Activated naive CD4-positive, alpha-beta T cell treated with anti-CD3 and anti-CD28 coated beads, Interleukin-2, amount 50 U/mL, for 72 hours (primary cell): ENCODE data around the gene INAVA. TPM values are rescaled to one million over a fixed set of nuclear protein-coding genes. Genes with fewer than 3 reads are reported as not detected.

Experiments used
- ATAC-seq, 2 donors: fragments of 150-1000 bp; cut with Tn5 transposase; 2 replicates each; pipeline ENCODE4 v1.10.0; 2021; ENCODE audit warnings: mild to moderate bottlenecking in 2 of 2, moderate library complexity in 2 of 2
- DNase-seq, 2 donors: peaks; one replicate each; pipeline ENCODE4 v3.0.0; 2021 to 2022; ENCODE audit warnings: low spot score in 2 of 2
- H3K27ac Mint-ChIP-seq, 2 donors: one replicate each; pipeline ENCODE4 v1.8.0; 2022; ENCODE audit warnings: mild to moderate bottlenecking in 2 of 2, mixed read lengths in 2 of 2
- H3K36me3 Mint-ChIP-seq, 2 donors: one replicate each; pipeline ENCODE4 v1.8.0; 2022; ENCODE audit warnings: mixed read lengths in 2 of 2
- H3K9me3 Mint-ChIP-seq, 2 donors: one replicate each; pipeline ENCODE4 v1.8.0; 2022; ENCODE audit warnings: mixed read lengths in 2 of 2
- total RNA-seq, 2 donors: library from RNA; stranded (reverse); gene quantifications; one replicate each; pipeline ENCODE4 v1.2.3, GENCODE V29; 2022

The INAVA gene
- total RNA-seq, 2 donors from 2014 or later: 0.09 to 0.88 TPM

GRCh38 chr1:200890027-200890426 is 4.7 kb upstream of the INAVA start:
- Mint-ChIP-seq H3K9me3 (no peaks in the 10 kb centered on the region), H3K27ac (no peak overlapping the region), H3K36me3 (peaks cover 0 to 4% of the 10 kb centered on the region in 2 donors)
- DNase-seq (no peak), ATAC-seq (no peak)

- Mint-ChIP-seq H3K27ac (no peak overlapping the region), H3K9me3 (no peaks in the 10 kb centered on the region), H3K36me3 (peaks cover 0 to 4% of the 10 kb centered on the region in 2 donors)
- no peak for DNase-seq
- ATAC-seq: no peak
These were observed 3.6 kb upstream of the INAVA start for GRCh38 chr1:200890818-200891773.

GRCh38 chr1:200891774-200892157 is 2.9 kb upstream of the INAVA start:
- Mint-ChIP-seq H3K36me3 (peaks cover 0 to 4% of the 10 kb centered on the region in 2 donors), H3K27ac (no peak overlapping the region), H3K9me3 (no peaks in the 10 kb centered on the region)
- no peak for DNase-seq
- ATAC-seq: no peak

GRCh38 chr1:200892546-200892945 is 2.2 kb upstream of the INAVA start:
- DNase-seq (no peak), ATAC-seq (no peak)
- Mint-ChIP-seq H3K9me3 (no peaks in the 10 kb centered on the region), H3K36me3 (peaks cover 0 to 4% of the 10 kb centered on the region in 2 donors), H3K27ac (no peak overlapping the region)

- DNase-seq (no peak), ATAC-seq (no peak)
- Mint-ChIP-seq H3K9me3 (no peaks in the 10 kb centered on the region), H3K27ac (no peak overlapping the region), H3K36me3 (peaks cover 0 to 4% of the 10 kb centered on the region in 2 donors)
These were observed 1.7 kb upstream of the INAVA start for GRCh38 chr1:200892958-200893357.

GRCh38 chr1:200893411-200893901 is 1.2 kb upstream of the INAVA start:
- ATAC-seq: no peak

GRCh38 chr1:200895443-200895789 is 716 bp downstream of the INAVA start:
- Mint-ChIP-seq H3K27ac (no peak overlapping the region), H3K9me3 (no peaks in the 10 kb centered on the region), H3K36me3 (peaks cover 0 to 3% of the 10 kb centered on the region in 2 donors)
- ATAC-seq: no peak
- DNase-seq: no peak

More at GRCh38 chr1:200893411-200893901, 1.2 kb upstream of the INAVA start:
- no peak for DNase-seq
- Mint-ChIP-seq H3K27ac (no peak overlapping the region), H3K36me3 (peaks cover 0 to 4% of the 10 kb centered on the region in 2 donors), H3K9me3 (no peaks in the 10 kb centered on the region)

- ATAC-seq (no peak), DNase-seq (no peak)
- H3K27ac Mint-ChIP-seq: no peak overlapping the region
- H3K9me3 Mint-ChIP-seq: no peaks in the 10 kb centered on the region
- no peaks in the 10 kb centered on the region for H3K36me3 Mint-ChIP-seq
These were observed 1.3 kb downstream of the INAVA start for GRCh38 chr1:200895801-200896530.

GRCh38 chr1:200896531-200897196 is 2.0 kb downstream of the INAVA start:
- Mint-ChIP-seq H3K36me3 (no peaks in the 10 kb centered on the region), H3K9me3 (no peaks in the 10 kb centered on the region), H3K27ac (no peak overlapping the region)
- ATAC-seq (no peak), DNase-seq (no peak)

- DNase-seq: no peak
- Mint-ChIP-seq H3K9me3 (no peaks in the 10 kb centered on the region), H3K36me3 (no peaks in the 10 kb centered on the region), H3K27ac (no peak overlapping the region)
- no peak for ATAC-seq
These were observed 2.6 kb downstream of the INAVA start for GRCh38 chr1:200897259-200897658.

GRCh38 chr1:200899015-200899386 is 4.3 kb downstream of the INAVA start:
- Mint-ChIP-seq H3K27ac (no peak overlapping the region), H3K9me3 (no peaks in the 10 kb centered on the region), H3K36me3 (no peaks in the 10 kb centered on the region)
- no peak for DNase-seq
- no peak for ATAC-seq

- no peak for ATAC-seq
These were observed 4.8 kb downstream of the INAVA start for GRCh38 chr1:200899451-200899915.

GRCh38 chr1:200899954-200900867 is 5.5 kb downstream of the INAVA start:
- H3K36me3 Mint-ChIP-seq: no peaks in the 10 kb centered on the region
- no peak for ATAC-seq
- H3K27ac Mint-ChIP-seq: no peak overlapping the region
- H3K9me3 Mint-ChIP-seq: no peaks in the 10 kb centered on the region
- DNase-seq: no peak

More at GRCh38 chr1:200899451-200899915, 4.8 kb downstream of the INAVA start:
- H3K9me3 Mint-ChIP-seq: no peaks in the 10 kb centered on the region
- no peaks in the 10 kb centered on the region for H3K36me3 Mint-ChIP-seq
- no peak for DNase-seq
- H3K27ac Mint-ChIP-seq: no peak overlapping the region

- DNase-seq (no peak), ATAC-seq (no peak)
- Mint-ChIP-seq H3K27ac (no peak overlapping the region), H3K9me3 (no peaks in the 10 kb centered on the region), H3K36me3 (no peaks in the 10 kb centered on the region)
These were observed 6.2 kb downstream of the INAVA start for GRCh38 chr1:200900877-200901276.

- H3K27ac Mint-ChIP-seq: no peak overlapping the region
- H3K36me3 Mint-ChIP-seq: no peaks in the 10 kb centered on the region
- H3K9me3 Mint-ChIP-seq: no peaks in the 10 kb centered on the region
- ATAC-seq (no peak), DNase-seq (no peak)
These were observed 6.7 kb downstream of the INAVA start for GRCh38 chr1:200901350-200901749.
